GM19452 (cell line): ENCODE measurements around the gene LGR5.
"Not testable (repeated sequence)": the region's sequence is repeated elsewhere in the genome, so short reads cannot be mapped to it uniquely, and the experiment has no call there.

Experiments used
- ATAC-seq: cut with Tn5 transposase; IDR thresholded peaks from one replicate; pipeline ENCODE4 v1.9.1; 2021; ENCODE audit not compliant: unreplicated experiment

Gene LGR5

DNA sequence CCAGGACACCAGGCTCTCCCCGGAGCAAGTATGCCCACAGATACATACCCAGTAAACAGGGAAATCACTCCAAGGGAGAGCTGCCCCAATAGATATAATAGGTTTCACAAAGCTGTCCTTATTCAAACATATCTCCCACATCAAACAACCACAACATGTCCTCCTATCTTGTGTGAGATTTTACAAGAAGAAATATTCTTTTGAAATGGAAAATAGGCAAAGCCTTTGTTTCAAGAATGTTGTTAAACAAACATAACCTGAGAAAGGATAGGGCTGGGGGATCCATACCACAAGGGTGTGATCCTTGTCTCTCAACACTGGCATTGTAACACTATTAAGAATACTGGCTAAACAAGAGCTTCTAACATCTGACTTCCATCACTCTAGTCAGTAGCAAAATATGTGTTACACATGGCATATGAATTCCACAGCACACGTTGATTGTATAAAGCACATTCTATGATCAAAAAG is 32.9 kb downstream of the LGR5 start:
- ATAC-seq = no peak

DNA sequence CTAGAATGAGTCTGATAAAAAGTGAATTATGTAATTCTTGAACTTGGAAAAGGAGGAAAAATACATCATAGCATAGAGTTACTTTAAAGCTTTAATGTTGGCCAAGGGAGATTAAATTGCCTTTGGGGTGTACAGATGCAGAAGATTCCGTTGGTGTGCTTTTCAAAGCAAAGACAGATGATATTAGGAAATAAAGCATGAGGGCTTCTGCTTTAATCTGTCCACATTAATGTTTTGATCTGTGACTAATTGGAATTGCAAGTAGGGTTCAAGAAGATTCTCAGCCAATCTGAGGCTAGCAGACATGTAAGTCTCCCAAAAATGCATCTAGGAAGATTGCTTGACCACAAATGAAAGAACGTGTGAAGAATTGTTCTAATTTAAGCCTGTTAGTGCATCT is 35.2 kb downstream of the LGR5 start:
- ATAC-seq = no peak

DNA sequence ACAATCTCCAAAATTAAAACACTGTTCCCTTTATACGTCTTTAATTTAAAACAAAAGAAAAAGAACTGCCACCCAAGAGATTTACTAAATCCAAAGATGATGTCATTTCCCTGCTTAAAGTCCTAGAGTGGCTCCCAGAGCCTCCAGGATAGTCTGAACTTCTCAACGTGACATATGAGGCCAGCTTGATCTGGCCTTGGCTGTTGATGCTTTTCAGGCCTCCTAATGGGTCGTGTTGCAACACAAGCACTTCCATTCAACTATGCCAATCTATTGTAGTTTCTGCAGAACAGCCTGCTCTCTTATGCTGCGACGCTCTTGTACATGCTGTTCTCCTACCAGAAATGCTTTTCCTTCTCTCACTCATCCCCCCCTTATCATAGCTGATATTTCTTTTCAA is 35.7 kb downstream of the LGR5 start:
- no peak for ATAC-seq

DNA sequence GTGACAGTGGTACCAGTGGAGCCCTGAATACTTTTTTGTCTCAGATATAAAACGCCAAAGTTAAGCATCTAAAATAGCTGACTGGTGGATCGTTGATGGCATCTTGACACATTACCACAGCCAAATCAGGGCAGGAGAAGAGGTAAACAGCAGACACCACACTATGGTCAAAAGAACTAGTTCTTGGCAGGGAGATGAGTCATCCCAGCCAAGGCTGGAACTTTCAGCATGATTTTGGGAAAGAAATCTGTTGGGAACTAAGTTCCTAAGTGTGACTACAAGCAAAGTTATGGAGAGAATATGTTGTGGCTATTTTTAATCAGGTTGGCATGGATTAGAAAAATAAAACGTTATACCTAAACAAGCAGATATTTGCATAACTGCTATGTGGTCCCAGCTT is 36.9 kb downstream of the LGR5 start:
- ATAC-seq = no peak

DNA sequence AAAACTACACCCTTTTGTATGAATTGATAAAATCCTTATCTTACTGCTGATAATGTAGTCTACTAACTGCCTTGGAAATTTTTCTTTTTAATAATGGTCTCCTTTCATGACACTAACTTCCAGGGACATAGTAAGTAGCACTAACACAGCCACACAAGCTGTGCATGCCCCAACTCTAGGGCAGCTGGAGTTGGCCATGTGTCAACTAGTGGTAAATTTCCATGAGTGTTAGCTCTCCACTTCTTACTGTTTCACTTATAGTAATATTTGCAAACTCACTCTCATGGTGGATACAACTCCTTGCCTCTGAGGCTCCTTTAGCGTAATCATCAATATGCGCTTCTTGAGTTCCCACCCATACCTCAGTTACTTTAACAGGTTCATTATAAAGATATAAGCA is 38.0 kb downstream of the LGR5 start:
- no peak for ATAC-seq

DNA sequence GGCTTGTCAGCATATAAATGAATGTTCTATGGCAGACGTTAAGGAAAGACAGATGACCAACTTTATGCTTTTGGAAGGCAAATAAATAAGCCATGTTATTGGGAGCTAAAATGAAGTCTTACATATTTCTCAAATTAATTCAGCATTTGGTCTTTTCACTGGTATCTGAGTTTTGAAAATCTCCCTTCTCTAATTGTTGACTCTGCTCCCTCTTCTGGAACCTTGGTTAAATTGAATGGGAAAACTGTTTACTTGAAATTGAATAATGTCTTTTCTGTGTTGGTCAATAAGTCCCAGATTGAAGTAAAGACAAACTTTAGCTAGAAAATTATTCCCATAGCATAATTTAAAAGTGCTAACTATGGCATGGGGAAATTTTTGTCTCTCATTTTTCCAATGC is 38.7 kb downstream of the LGR5 start:
- ATAC-seq = no peak

DNA sequence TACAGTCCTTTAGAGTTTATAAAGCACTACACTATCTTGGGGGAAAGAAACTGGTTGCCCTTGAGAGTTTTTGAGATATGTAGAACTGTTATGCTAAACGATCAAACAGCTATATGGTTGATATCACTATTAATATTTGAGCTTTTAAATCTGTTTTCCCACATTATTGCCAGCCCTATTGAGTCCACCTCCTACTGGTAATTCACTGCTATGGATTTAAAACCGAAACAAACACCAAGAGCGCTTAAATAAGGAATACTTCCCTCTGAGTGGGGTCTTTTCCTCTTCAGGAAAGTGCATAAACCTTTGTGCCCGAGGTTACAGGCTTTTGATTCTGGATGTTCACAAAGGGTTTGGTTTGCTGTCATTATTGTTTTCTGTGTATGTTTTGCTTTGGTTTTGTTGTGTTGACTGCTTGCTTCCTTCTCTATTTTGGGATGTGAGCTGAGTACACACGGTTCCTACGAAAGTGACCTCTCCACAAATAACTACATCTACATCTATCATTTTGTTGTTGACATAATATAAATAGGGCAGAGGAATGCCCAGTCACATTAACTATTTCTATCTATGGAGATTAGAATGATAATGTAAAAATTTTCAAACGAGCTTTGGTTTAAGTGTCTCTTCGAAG is 44.8 kb downstream of the LGR5 start:
- ATAC-seq = no peak

DNA sequence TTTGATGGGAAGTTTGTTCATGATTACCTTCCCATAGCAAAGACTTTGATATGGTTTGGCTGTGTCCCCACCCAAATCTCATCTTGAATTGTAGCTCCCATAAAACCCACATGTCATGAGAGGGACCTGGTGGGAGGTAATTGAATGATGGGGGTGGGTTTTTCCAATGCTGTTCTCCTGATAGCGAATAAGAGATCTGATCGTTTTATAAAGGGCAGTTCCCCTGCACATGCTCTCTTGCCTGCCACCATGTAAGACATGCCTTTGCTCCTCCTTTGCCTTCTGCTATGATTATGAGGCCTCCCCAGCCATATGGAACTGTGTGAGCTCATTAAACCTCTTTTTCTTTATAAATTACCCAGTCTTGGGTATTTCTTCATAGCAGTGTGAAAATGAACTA is 51.2 kb downstream of the LGR5 start:
- not testable (repeated sequence) for ATAC-seq

DNA sequence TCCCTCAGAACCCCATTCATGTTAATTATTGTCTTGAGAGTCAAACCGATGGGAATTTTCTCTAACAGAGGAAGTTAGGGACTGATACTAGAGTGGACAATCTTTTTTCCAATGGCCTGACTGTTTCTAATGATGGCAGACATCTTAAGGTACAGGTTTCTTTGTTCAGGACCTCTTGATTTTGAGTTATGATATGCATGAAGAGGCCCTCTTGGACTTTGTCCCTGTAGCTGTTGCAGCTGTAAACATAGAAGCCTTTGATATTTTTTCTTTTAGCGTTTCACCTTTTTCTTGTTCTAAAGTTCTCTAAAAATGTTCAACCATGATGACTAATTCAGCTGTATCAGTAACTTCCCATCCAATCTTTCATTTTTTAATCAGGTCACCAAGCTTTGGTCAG is 53.0 kb downstream of the LGR5 start:
- no peak for ATAC-seq

DNA sequence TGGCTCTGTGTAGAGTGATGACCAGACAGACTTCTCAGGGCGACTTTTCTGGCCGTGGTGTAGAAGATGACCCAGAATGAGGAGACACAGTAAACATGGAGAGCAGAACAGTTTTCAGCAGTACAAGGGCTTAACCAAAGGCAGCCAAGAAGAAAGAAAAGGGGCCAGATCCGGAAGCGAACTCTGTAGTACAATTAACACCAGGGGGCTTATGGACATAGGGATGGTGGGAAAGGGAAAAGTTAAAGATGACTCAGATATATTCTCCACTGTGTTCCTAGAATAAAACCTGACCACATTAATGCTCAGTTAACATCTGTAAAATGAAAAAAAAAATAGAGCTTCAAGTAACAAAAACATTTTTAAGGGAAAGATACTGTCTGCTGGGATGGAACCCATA is 60.2 kb downstream of the LGR5 start:
- no peak for ATAC-seq

DNA sequence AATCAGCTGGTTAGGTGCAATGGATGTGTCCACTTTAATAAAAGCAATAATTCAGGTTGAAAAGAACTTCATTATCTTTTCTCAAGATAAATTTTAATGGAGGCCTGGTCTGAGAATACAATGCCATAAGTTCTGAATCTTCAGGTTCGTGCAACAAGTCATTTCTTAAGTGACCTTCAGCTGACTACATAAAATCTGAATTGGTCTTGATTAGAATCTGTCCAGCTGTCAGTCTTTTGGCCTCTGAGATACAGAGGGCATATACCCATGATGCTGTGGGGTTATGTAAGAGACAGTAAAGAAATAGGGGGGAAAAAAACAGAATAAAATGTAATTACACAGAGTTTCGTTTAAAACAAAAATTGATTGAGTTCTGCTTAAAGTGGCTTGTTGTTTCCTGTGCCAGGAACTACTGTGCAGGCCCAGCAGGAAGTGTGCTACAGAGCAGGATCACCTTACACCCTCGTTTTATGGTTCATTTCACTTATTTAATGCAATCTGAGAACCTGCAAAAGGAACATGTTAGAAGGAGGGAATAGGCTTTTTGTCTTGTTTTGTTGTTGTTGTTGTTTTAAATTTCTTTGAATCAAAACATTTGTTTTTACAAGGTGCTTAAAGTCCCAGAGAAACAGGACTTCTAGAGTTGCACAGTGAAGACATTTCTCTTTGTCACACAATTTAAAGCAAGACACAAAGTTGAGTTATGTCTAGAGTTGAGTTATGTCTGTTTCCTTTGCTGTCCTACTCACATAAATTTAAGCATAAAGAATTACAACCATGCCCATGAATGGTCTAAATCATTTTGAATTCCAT is 64.2 kb downstream of the LGR5 start:
- no peak for ATAC-seq

DNA sequence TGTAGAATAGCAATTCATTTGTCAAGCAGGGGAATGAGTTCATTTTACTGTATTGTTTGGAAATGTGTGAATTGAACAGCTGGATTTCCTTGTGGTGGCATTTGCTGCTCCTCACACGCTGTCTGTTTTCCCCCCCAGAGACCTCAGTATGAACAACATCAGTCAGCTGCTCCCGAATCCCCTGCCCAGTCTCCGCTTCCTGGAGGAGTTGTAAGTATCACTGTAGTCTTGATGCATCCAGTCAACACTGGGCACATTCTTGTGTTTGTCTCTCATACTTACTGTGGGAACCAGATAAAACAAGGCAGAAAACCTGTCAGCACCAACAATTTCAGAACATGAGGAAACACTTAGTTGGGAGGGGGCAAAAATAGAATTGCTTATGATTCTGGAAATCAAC is 64.9 kb downstream of the LGR5 start:
- no peak for ATAC-seq

DNA sequence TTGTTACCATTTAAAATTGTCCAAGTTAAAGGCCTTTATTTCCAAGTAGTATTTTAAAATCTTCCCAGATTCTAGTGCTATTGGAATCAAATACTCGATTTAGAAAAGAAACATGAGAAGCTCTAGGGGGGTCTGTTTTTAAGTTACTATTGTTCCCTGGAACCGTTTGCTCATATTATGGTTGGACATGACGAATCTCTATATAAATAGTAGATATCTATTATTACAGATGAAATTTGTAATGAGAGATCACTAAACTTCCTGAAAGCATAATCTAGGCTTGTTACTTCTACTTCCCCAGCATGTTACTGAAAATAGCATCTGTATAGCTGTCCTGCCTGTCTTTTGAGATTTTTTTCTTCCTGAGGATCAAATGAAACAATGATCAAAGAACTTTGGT is 70.1 kb downstream of the LGR5 start:
- no peak for ATAC-seq

DNA sequence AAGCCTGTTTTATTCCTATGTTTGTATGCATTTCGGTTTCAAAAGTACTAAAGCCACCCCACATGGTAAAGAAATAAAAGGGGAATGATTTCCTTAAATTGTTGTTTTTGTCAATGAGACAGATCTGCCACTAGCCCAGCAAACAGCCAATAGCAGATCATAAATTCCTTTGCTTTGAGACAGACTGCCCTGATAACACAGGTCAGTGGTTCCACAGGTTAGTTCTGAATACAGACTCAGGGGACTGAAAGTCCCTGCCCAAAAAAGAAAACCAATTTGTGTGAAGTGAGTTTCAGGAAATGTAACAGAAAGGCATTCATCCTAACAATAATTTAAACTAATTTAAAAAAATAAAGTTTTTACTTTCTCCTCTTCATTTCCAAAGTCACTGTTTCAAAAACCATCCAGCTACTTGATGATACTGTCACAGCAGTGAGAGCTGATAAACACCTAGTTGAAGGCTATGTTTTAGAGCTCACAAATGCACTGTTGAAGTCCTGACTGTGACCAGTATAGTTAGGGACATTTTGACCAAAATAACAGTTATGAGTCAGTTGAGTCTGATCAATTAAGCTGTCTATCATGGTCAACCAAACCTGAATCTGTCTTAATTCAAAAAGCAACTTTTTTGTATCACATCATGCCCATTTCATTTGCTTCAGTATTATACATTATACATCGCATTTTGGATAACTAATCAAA is 77.7 kb downstream of the LGR5 start:
- no peak for ATAC-seq

DNA sequence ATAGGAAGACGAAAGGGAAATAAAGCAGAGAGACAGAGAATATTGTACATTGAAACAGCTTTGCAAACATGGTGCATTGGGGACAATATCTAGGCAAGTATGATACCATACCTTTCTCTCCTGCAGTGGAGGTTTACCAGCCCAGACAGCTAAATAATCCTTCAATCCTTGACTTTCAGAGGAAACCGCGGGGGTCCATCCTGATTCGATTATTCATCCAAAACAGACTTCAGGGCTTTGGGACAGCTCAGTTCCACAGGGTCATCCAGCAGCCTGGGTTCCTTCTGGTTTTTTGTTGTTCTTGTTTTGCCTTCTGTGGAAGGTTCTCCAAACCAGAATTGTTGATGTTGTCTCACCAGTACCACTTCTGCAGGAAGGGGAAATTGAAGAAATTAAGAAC is 81.5 kb downstream of the LGR5 start:
- ATAC-seq = no peak

DNA sequence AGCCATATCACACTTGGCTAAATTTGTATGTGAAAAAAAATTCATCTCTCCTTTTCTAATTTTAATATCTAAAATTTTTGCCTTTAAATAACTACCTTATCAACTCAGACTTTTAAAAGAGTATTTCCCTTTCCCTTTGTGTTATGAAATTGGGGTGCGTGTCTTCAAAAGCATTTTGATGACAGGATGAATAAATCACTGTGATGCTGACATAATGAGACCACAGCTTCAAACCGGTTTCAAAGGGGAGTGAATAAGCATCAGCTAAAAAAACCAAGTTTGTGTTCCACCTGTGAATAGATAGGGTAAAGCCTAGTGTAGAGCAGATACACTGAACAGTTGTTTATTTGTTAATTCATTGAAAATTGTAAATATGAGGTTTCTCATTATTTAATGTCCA is 85.0 kb downstream of the LGR5 start:
- ATAC-seq = no peak

DNA sequence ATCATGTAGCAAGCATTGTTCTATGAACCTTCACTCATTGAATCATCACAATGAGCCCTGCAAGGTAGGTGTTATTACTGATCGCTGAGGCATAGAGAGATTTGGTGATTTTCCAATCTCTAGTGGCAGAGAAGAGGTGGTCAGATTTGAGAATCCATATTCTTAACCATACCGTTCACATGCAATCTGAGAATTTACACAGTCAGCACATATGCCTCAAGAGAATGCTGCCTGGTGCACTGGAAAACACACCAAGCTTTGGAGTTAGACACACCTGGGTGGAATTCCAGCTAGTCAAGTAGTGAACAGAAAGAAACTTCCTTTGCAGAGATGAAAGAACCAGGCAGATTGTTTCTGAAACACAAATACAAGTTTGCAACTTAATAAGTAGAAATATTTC is 94.1 kb downstream of the LGR5 start:
- no peak for ATAC-seq

DNA sequence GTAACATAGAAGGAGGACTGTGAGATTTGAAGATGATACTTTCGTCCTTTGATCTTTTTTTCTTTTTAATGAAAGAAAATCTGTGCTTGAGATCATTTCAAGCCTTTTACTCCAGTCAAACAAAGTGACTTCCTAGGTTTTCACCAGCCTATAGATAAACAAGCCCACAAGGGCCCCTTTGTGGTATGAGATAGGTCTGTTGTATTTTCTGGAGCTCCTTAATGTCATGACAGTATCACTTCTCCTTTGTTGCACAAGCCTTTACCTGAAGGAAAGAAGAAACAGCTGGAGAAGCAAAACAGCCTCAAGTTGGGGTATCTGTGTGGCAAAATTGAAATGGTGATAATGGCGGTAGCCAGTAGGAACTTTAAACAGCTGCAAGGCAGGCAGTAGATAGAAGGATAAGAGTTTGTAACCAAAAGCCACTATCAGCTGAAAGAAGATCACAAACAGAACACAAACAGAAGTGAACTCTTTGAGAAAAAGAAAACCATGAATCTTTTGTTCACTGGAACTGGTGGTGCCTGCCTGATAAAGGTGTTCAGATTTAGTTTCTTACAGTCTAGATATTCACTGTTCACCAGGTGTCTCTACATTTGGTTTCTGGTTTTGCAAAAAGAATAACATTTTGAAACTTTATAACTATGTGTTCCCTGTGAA is 96.8 kb downstream of the LGR5 start:
- no peak for ATAC-seq

DNA sequence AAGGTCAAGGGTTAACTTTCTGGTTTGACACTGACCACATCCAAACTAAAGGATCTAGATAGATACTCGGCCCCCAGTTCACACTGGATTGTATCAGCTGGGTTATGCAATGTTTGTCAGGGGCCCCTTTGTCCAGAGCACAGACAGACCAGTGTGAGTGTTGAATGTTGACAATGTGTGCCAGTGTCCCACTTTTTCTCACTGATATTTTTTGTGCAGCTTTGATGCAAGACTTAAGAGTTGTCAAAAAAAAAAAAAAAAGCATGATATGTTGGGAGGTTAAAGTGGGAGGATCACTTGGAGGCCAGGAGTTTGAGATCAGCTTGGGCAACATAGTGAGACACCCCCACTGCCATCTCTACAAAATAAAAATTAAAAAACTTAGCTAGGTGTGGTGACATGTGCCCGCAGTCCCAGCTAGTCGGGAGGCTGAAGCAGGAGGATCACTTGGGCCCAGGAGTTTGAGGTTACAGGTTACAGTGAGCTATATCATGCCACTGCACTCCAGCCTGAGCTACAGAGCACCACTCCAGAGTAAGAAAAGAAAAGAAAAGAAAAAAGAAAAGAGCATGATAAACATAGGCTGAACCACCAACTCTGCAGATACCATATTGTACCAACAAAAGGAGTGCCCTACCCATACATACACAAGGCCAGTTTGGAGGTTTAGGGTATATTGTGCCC is 97.5 kb downstream of the LGR5 start:
- no peak for ATAC-seq

DNA sequence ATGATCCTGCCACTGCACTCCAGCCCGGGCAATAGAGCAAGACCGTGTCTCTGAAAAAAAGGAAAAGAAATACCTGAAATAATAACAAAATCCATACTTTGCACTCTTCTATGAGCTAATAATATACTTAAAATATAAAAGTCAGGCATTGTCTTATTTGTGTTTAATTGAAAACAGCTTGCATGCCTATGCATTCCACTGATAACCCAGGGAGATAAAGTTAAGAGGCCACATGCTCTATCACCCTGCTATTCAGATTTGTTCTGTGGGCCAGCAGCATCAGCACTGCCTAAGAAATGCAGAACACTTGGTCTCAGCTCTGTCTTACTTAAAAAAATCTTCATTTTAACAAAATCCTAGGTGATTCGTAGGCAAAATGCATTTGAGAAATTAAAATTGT is 99.2 kb downstream of the LGR5 start:
- no peak for ATAC-seq

DNA sequence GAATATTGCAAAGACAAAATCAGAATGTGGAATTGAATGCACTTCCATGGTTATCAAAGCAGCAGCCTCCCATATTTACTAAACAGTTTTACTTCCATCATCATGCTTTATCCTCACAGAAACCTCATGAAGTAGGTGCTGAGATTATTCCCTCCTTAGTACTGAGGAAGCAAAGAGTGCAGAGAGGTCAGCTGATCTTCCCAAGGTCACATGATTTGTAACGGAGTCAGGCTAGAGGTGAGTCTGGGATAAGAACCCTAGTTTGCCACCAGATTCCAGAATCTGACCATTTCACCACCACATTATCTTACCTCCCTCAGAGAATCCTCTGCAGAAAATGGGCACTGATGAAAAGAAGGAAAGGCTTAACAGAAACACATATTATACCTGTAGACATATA is 102.0 kb downstream of the LGR5 start:
- no peak for ATAC-seq
